SHP77 treated with DMSO at 0.1 percent for 48 hours (cell line): ENCODE measurements around the gene NRXN3.
"Not testable (repeated sequence)": the region's sequence is repeated elsewhere in the genome, so short reads cannot be mapped to it uniquely, and the experiment has no call there.

ENCODE experiments used
- DNase-seq: peaks from one replicate; lab custom pipeline; 2025; lab: John Stamatoyannopoulos, UW

Gene NRXN3

GRCh38 chr14:79077096-79077495 lies 906.9 kb downstream of the NRXN3 start:
- DNase-seq = no peak

- DNase-seq = no peak
Observed at GRCh38 chr14:79080040-79080439, 909.9 kb downstream of the NRXN3 start.

- no peak for DNase-seq
Observed at GRCh38 chr14:79082883-79083282, 912.7 kb downstream of the NRXN3 start.

GRCh38 chr14:79083356-79083755 lies 913.2 kb downstream of the NRXN3 start:
- DNase-seq = no peak

GRCh38 chr14:79084861-79085260 lies 914.7 kb downstream of the NRXN3 start:
- DNase-seq = no peak

GRCh38 chr14:79089576-79089975 lies 919.4 kb downstream of the NRXN3 start:
- no peak for DNase-seq

- no peak for DNase-seq
Observed at GRCh38 chr14:79090641-79091180, 920.5 kb downstream of the NRXN3 start.

GRCh38 chr14:79091381-79091963 lies 921.3 kb downstream of the NRXN3 start:
- DNase-seq = no peak

GRCh38 chr14:79093531-79093930 lies 923.4 kb downstream of the NRXN3 start:
- no peak for DNase-seq

GRCh38 chr14:79094951-79095350 lies 924.8 kb downstream of the NRXN3 start:
- DNase-seq = no peak

GRCh38 chr14:79096811-79097210 lies 926.6 kb downstream of the NRXN3 start:
- DNase-seq = no peak

- DNase-seq = no peak
Observed at GRCh38 chr14:79098324-79098723, 928.2 kb downstream of the NRXN3 start.

GRCh38 chr14:79100578-79100977 lies 930.4 kb downstream of the NRXN3 start:
- DNase-seq = no peak

- DNase-seq = no peak
Observed at GRCh38 chr14:79101388-79101787, 931.2 kb downstream of the NRXN3 start.

GRCh38 chr14:79103764-79104163 lies 933.6 kb downstream of the NRXN3 start:
- no peak for DNase-seq

- DNase-seq = not testable (repeated sequence)
Observed at GRCh38 chr14:79110564-79110963, 940.4 kb downstream of the NRXN3 start.

- no peak for DNase-seq
Observed at GRCh38 chr14:79111987-79112501, 941.9 kb downstream of the NRXN3 start.

- no peak for DNase-seq
Observed at GRCh38 chr14:79117561-79117960, 947.4 kb downstream of the NRXN3 start.

- no peak for DNase-seq
Observed at GRCh38 chr14:79118291-79118690, 948.1 kb downstream of the NRXN3 start.

GRCh38 chr14:79134361-79134760 lies 964.2 kb downstream of the NRXN3 start:
- no peak for DNase-seq

GRCh38 chr14:79136071-79137044 lies 966.2 kb downstream of the NRXN3 start:
- no peak for DNase-seq

GRCh38 chr14:79137045-79137430 lies 966.9 kb downstream of the NRXN3 start:
- no peak for DNase-seq

- no peak for DNase-seq
Observed at GRCh38 chr14:79137836-79138235, 967.7 kb downstream of the NRXN3 start.
